HL-60 (cell line): Measurements from ENCODE around the gene BRAF.

ENCODE experiments used
- DNase-seq, 2 experiments: peaks; one replicate each; pipeline ENCODE4 v3.0.0-alpha.2; 2010 to 2020; ENCODE audit warnings: low read depth in 1 of 2, low spot score in 1 of 2
- H3K27ac ChIP-seq: fragments of 250-450 bp; sonication (Bioruptor Pico); replicated peaks from 2 replicates; pipeline ENCODE4 v1.5.1; 2020; ENCODE audit warnings: mild to moderate bottlenecking, moderate library complexity
- H3K27me3 ChIP-seq: fragments of 250-450 bp; sonication (Bioruptor Pico); 2 replicates; pipeline ENCODE4 v1.5.1; 2021; ENCODE audit warnings: mild to moderate bottlenecking, moderate library complexity; ENCODE audit not compliant: insufficient read depth, poor library complexity, severe bottlenecking
- H3K4me3 ChIP-seq: replicated peaks from 2 replicates; pipeline ENCODE4 v1.5.1; 2011; ENCODE audit warnings: mild to moderate bottlenecking, control low read depth, low read length; ENCODE audit not compliant: insufficient read depth
- CTCF ChIP-seq: IDR thresholded peaks from one replicate; pipeline ENCODE4 v1.5.1; 2011; ENCODE audit warnings: low read length, control low read depth, inconsistent platforms; ENCODE audit not compliant: insufficient read depth
- GABPA ChIP-seq: IDR thresholded peaks from 2 replicates; pipeline ENCODE4 v1.6.1; 2012; ENCODE audit warnings: low read depth
- POLR2AphosphoS5 ChIP-seq: IDR thresholded peaks from 2 replicates; pipeline ENCODE4 v1.6.1; 2012; ENCODE audit warnings: low read depth
- REST ChIP-seq: IDR thresholded peaks from 2 replicates; pipeline ENCODE4 v1.6.1; 2012; ENCODE audit warnings: low read depth; ENCODE audit not compliant: insufficient replicate concordance
- SPI1 ChIP-seq: IDR thresholded peaks from 2 replicates; pipeline ENCODE4 v1.6.1; 2012; ENCODE audit warnings: low read depth, mild to moderate bottlenecking, borderline replicate concordance

The BRAF gene

GRCh38 chr7:140674899-140675701 is 249.6 kb downstream of the BRAF start:
- H3K27me3 ChIP-seq: no peaks in the 10 kb centered on the region
- peak in 1 of 2 experiments; percentile 39 for DNase-seq
- TF ChIP-seq POLR2AphosphoS5 (no peak), CTCF (no peak), SPI1 (no peak), GABPA (no peak), REST (no peak)
- H3K4me3 ChIP-seq: no peak overlapping the region
- no peak overlapping the region for H3K27ac ChIP-seq

GRCh38 chr7:140674356-140674800 is 250.4 kb downstream of the BRAF start:
- Histone ChIP-seq H3K4me3 (no peak overlapping the region), H3K27me3 (no peaks in the 10 kb centered on the region), H3K27ac (no peak overlapping the region)
- TF ChIP-seq SPI1 (peak; percentile 57; the same call in 1 of the 2 replicates), GABPA (no peak)
- no peak for DNase-seq

GRCh38 chr7:140673774-140674155 is 251.0 kb downstream of the BRAF start:
- no peak for TF ChIP-seq POLR2AphosphoS5
- no peak overlapping the region for H3K4me3 ChIP-seq
- no peak for DNase-seq
- no peaks in the 10 kb centered on the region for H3K27me3 ChIP-seq
- no peak overlapping the region for H3K27ac ChIP-seq

GRCh38 chr7:140673063-140673773 is 251.5 kb downstream of the BRAF start:
- Histone ChIP-seq H3K4me3 (peak overlapping the region; percentile 51), H3K27ac (0 out of 2 replicates have a peak overlapping the region, but pooled peaks have one; percentile 16), H3K27me3 (no peaks in the 10 kb centered on the region)
- TF ChIP-seq SPI1 (no peak), GABPA (no peak), POLR2AphosphoS5 (no peak), CTCF (no peak), REST (no peak)
- peak in 1 of 2 experiments; percentile 17 for DNase-seq
